Jurkat, Clone E6-1 (cell line): ENCODE results near the gene ATP1B3. TPM values are rescaled to one million over a fixed set of nuclear protein-coding genes. Genes with fewer than 3 reads are reported as not detected.
A peak's percentile ranks its signal among the peaks of the same experiment; 100 is the strongest.
"Not testable (repeated sequence)": the region's sequence is repeated elsewhere in the genome, so short reads cannot be mapped to it uniquely, and the experiment has no call there.

Experiments
- DNase-seq: peaks from one replicate; pipeline ENCODE4 v3.0.0-alpha.2; 2011; ENCODE audit warnings: low read depth, low spot score
- H3K4me3 ChIP-seq: 2 replicates; pipeline ENCODE4 v1.5.1; 2011; ENCODE audit warnings: mild to moderate bottlenecking, low read length, control low read depth, moderate library complexity
- polyA plus RNA-seq: library from polyadenylated mRNA; unstranded; fragments of >200 nt; gene quantifications from one replicate; pipeline ENCODE4 v1.2.1, GENCODE V29; 2012; ENCODE audit warnings: missing spikeins; ENCODE audit not compliant: insufficient read length, insufficient read depth

ATP1B3 gene
- 211 TPM for polyA plus RNA-seq

DNA sequence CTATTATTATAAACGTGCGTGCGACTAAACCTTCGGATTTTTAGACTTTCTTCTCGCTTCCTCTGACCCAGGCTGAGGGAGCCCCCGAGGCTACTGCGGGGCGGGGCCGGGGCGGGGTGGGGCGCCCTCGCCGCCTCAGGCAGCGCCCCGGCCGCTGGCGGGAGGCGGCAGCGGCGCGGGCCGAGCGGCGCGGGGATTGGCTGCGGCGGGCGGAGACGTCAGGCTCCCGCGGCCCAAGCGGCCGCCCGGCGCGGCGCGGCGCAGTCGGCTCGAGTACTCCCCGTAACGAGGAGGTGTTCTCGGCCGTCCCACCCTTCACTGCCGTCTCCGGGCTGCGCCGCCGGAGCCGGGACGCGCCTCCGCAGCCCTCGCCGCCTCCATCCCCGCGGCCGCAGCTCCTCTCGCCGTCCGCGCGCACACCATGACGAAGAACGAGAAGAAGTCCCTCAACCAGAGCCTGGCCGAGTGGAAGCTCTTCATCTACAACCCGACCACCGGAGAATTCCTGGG lies at the start of gene ATP1B3:
TSS of gene ATP1B3 (plus strand) at position 263 of the 510 bp plus-strand sequence. CDS start at position 422, 159 bp downstream.
- peak within 1 kb of the TSS; percentile 82 for H3K4me3 ChIP-seq
- DNase-seq = peak; percentile 69

DNA sequence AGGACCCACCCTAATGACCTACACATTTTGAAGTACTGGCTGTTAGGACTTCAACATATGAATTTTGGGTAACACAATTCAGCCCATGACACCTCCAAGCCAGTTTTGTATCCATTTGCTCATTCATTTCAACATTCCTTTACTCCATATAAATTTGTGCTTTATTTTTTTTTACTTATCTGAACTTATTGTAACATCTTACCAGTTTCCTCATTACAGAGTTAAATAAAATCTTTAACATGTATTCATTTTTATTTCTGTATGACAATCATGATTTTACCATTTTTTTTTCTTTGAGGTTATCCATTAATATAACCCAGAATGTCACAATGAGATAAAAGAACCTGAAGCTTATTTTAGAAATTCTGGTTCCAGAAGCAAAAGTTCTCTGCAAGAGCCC lies 48.0 kb upstream of the ATP1B3 start:
- H3K4me3 ChIP-seq = no peak overlapping the region
- no peak for DNase-seq

DNA sequence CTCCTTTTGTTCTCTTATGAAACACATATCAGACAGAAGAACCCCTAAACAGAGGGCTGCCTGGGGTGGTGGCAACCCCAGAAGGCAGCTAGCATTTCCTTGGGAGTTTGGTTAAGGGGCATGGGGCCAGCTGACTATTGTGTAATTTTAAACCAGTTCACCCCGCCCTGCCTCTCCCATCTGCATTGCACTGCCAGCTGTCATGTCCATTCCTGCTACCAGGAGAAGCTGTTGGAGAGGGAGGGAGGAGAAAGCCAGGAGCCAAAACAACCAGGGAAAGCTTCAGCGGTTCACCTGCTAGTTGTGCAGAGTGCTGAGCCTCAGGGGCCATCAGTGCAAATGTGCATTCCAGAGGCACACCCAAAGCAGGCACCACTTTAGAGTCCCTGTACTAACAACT lies 47.6 kb upstream of the ATP1B3 start:
- DNase-seq = no peak
- no peak overlapping the region for H3K4me3 ChIP-seq

- no peak for DNase-seq
- H3K4me3 ChIP-seq = no peak overlapping the region
Measured at GRCh38 chr3:141830508-141830907, 45.9 kb upstream of the ATP1B3 start.

DNA sequence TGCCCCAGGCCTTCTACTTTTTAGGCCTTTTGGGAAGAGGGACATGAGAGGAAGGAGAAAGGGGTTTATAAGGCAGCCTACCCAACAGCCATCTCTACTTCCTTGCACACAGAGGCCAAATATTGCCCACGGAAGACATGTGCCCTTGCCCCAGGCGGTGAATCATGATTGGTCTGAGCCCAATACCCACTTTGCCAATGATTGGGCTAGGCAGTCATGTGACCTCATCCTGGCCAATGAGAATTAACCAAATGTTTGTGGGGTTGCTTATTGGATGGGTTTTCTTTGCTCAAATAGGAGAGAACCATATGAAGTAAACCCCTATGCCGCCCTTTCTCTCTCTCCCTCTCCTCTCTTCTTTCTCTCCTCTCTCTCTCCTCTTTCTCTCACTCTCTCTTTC lies 42.2 kb upstream of the ATP1B3 start:
- DNase-seq = no peak
- H3K4me3 ChIP-seq = no peak overlapping the region

- no peak overlapping the region for H3K4me3 ChIP-seq
- no peak for DNase-seq
Measured at GRCh38 chr3:141835557-141836229, 40.8 kb upstream of the ATP1B3 start.

DNA sequence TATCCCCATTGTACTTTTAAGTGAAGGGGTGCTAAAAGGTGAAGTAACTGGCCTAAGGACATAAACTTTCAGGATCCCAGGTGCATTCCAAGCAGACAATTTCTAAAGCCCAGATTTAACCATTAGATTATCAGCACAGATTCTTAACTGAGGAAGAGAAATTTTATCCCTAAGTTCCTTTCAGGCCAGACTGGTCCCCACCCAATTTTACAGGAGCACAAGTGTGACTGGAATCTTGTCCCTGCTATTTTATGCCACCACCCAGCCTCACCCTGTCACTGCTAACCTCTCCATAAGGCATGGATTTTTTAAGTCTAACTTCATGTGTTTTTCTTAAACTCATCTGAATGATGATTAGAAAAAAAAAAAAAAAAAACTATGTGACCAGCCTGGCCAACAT lies 37.1 kb upstream of the ATP1B3 start:
- no peak for DNase-seq
- H3K4me3 ChIP-seq = no peak overlapping the region

GRCh38 chr3:141840737-141841544 lies 35.5 kb upstream of the ATP1B3 start:
- DNase-seq = peak; percentile 28
- H3K4me3 ChIP-seq = no peak overlapping the region

DNA sequence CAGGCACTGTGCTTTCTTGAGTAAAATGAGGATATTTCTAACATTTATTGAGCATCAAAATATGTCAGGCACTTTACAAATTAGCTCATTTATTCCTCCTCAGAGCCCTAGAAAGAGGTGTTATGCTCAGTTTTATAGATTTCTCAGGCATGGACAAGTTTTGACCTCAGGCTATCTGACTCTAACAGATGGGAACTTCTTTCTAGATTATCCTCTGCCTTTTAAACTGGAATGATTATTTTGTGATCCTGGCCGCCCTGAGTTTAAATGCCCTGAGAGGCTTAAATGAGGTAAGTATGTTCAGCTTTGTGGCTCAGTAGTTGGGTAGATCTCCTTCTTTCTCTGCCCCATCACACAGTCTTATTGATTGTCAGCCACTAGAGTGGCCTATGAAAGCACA lies 32.3 kb upstream of the ATP1B3 start:
- H3K4me3 ChIP-seq = no peak overlapping the region
- DNase-seq = no peak

DNA sequence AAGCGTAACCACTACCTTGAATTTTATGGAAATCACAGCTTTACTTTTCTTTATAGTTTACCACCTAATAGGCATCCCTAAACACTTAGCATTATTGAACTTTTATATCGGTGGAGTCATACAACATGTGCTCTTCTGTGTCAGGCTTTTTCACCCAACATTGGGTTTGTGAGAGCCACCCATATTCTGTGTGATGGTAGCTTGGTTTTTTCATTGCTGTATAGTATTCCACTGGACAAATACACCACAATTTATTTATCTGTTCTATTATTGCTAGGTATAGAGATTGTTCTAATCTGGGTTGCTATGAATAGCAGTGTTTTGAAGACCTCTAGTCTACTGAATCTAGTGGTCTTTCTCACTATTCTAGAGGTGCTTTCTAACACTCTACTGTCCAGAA lies 31.6 kb upstream of the ATP1B3 start:
- no peak for DNase-seq

GRCh38 chr3:141845407-141846049 lies 30.9 kb upstream of the ATP1B3 start:
- no peak overlapping the region for H3K4me3 ChIP-seq
- peak; percentile 33 for DNase-seq

More for the DNA sequence above, 31.6 kb upstream of the ATP1B3 start:
- no peak overlapping the region for H3K4me3 ChIP-seq

DNA sequence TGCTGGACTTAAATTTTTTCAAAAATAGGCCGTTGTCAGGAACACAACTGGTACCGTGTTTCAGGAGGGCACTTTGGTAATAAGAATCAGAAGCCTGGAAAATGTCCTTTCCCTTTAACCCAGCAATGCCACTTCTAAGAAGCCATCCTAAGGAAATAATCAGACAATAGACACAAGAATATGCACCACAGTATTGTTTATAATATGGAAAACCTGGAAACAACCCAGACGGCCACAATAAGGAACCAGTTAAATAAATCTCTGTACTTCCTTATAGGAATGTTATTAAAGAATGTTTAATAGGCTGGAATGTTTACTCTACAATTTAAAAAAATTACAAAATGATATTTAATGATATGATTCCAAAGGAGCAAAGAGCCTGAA lies 30.4 kb upstream of the ATP1B3 start:
- DNase-seq = no peak

GRCh38 chr3:141848159-141848748 lies 28.2 kb upstream of the ATP1B3 start:
- not testable (repeated sequence) for H3K4me3 ChIP-seq, DNase-seq

More for the DNA sequence above, 30.4 kb upstream of the ATP1B3 start:
- H3K4me3 ChIP-seq = no peak overlapping the region

- DNase-seq = no peak
- H3K4me3 ChIP-seq = no peak overlapping the region
Measured at GRCh38 chr3:141849056-141849815, 27.2 kb upstream of the ATP1B3 start.

DNA sequence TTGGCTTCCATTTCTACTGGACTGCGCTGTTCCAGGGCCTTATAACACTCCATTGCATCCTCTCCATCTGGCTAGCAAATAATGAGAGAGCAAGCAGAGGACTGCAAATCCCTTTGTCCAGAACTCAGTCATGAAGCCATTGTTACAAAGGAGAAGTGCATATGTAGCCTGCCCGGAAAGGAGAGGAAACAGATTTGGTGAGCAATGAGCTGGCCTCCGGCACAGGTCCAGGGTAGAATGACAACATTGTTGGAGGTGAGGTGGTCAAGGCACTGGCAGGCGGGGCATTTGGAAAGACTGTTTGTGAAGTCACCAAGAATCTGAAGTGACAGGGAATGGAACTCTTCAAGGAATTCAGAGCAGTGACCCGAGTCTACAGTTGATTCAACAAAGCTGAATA lies 25.0 kb upstream of the ATP1B3 start:
- no peak overlapping the region for H3K4me3 ChIP-seq
- DNase-seq = no peak

GRCh38 chr3:141853081-141853601 lies 23.3 kb upstream of the ATP1B3 start:
- H3K4me3 ChIP-seq = no peak overlapping the region
- no peak for DNase-seq

DNA sequence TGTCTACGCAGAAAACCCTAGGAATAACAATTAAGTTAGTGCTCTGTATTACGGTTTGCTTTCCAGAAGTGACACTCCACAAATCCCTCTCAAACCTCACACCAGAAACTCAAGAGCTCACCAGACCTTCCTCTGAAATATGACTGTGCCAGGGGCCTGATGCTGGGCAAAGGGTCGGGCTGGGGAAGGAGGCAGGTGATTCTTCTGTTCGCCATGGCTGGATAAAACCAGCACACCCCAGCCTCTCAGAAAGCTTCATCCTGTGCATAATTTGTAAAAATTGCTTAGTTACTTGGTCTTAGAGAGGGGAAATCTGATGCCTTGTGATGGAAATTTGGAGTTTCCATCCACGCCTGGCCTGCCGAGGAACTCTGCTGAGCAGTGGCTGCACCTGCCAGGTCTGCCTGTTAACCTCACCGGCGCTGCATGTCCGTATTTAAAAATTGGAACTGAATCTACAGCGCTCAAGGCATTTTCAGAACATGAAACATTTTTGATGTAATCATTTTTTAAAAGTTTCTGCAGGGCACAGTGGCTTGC lies 22.7 kb upstream of the ATP1B3 start:
- no peak for DNase-seq
- no peak overlapping the region for H3K4me3 ChIP-seq

- DNase-seq = no peak
- H3K4me3 ChIP-seq = no peak overlapping the region
Measured at GRCh38 chr3:141854599-141854998, 21.8 kb upstream of the ATP1B3 start.
